Tibial nerve (tissue), 4 donors: ENCODE data around the gene EGFLAM. TPM values are rescaled to one million over a fixed set of nuclear protein-coding genes. Genes with fewer than 3 reads are reported as not detected.
"Not testable (repeated sequence)": the region's sequence is repeated elsewhere in the genome, so short reads cannot be mapped to it uniquely, and the experiment has no call there.

Experiments
- DNase-seq, 2 donors: peaks; one replicate each; pipeline ENCODE4 v3.0.0-alpha.2; 2019; ENCODE audit warnings: low spot score in 2 of 2
- H3K27ac ChIP-seq, 4 donors: fragments of 200-600 bp; sonication (generic) in 3 of 4; one replicate each; pipeline ENCODE4 v1.5.1; 2017 to 2019; ENCODE audit warnings: mild to moderate bottlenecking in 1 of 4
- H3K27me3 ChIP-seq, 2 donors: fragments of 200-600 bp; sonication (generic) in 1 of 2; one replicate each; pipeline versions ENCODE4 v1.5.1 to v1.6.0; 2017 to 2019
- H3K36me3 ChIP-seq, 3 donors: fragments of 200-600 bp; sonication (generic); one replicate each; pipeline ENCODE4 v1.5.1; 2018 to 2019
- H3K4me1 ChIP-seq, 4 donors: fragments of 200-600 bp; sonication (generic) in 3 of 4; one replicate each; pipeline ENCODE4 v1.5.1; 2017 to 2019
- H3K4me3 ChIP-seq, 4 donors: fragments of 200-600 bp; sonication (generic) in 3 of 4; one replicate each; pipeline ENCODE4 v1.5.1; 2017 to 2019; ENCODE audit warnings: mild to moderate bottlenecking in 1 of 4, moderate library complexity in 1 of 4
- H3K9me3 ChIP-seq, 4 donors: fragments of 200-600 bp; sonication (generic) in 3 of 4; one replicate each; pipeline ENCODE4 v1.5.1; 2017 to 2019
- EP300 ChIP-seq, 2 donors: sonication (generic); formaldehyde crosslinking; IDR thresholded peaks; one replicate each; pipeline ENCODE4 v1.6.1; 2017; ENCODE audit warnings: antibody characterized with exemption in 2 of 2, mild to moderate bottlenecking in 1 of 2
- POLR2A ChIP-seq, 2 donors: fragments of 450-650 bp; IDR thresholded peaks; one replicate each; pipeline ENCODE4 v1.6.1; 2017; ENCODE audit warnings: antibody characterized with exemption in 2 of 2, mild to moderate bottlenecking in 2 of 2, moderate library complexity in 2 of 2
- WGBS, 2 donors: methylation state at CpG; one replicate each; pipeline ENCODE4 v1.1.5; 2018; 5-methylcytosine and 5-hydroxymethylcytosine counted together
- total RNA-seq, 4 donors: library from RNA; depleted of rRNA; stranded (reverse); fragments of >200 nt; gene quantifications; one replicate each; pipeline ENCODE4 v1.1.0, GENCODE V29; 2016
- TF ChIP-seq, protein P1 (sequence below), 5 experiments: fragments of 200-600 bp in 3 of 5; fragments of 450-650 bp in 2 of 5; sonication (generic) in 3 of 5; IDR thresholded peaks; one replicate each; pipeline ENCODE4 v1.5.1; 2016 to 2019; ENCODE audit warnings: antibody characterized with exemption in 5 of 5, mild to moderate bottlenecking in 3 of 5, moderate library complexity in 2 of 5

EGFLAM gene
- total RNA-seq, 4 donors from 2014 or later = 18.4 to 64.5 (median 51.1) TPM

DNA sequence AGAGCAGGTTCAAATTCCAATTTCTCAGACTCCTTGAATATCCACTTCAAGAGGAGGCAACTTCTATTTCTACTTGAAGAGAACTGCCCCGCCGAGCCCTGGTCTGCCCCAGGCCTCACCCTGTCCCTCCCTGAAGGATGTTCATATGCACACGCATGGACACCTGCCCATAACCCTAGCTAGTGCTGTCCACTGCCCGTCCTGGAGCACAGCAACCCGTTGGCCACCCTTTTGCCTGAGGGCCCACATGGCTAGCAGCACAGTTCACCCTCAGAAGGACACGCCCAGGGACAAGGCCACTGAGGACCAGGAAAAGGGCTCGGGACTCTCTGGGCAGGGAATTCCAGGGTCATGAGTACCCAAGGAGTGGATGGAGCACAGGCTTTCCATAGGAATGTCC is 63.6 kb downstream of the EGFLAM start:
- TF ChIP-seq POLR2A (IDR thresholded peaks at IDR 0.05) (no peak), EP300 (IDR thresholded peaks at IDR 0.05) (no peak)
- TF ChIP-seq, protein P1, sequence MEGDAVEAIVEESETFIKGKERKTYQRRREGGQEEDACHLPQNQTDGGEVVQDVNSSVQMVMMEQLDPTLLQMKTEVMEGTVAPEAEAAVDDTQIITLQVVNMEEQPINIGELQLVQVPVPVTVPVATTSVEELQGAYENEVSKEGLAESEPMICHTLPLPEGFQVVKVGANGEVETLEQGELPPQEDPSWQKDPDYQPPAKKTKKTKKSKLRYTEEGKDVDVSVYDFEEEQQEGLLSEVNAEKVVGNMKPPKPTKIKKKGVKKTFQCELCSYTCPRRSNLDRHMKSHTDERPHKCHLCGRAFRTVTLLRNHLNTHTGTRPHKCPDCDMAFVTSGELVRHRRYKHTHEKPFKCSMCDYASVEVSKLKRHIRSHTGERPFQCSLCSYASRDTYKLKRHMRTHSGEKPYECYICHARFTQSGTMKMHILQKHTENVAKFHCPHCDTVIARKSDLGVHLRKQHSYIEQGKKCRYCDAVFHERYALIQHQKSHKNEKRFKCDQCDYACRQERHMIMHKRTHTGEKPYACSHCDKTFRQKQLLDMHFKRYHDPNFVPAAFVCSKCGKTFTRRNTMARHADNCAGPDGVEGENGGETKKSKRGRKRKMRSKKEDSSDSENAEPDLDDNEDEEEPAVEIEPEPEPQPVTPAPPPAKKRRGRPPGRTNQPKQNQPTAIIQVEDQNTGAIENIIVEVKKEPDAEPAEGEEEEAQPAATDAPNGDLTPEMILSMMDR (IDR thresholded peaks at IDR 0.05) = no peak
- H3K4me3 ChIP-seq = no peak overlapping the region
- no peaks in the 10 kb centered on the region for H3K36me3 ChIP-seq
- peaks cover 0 to 3% (median 0%) of the 10 kb centered on the region in 4 donors for H3K4me1 ChIP-seq
- no peak for DNase-seq
- H3K27me3 ChIP-seq = no peaks in the 10 kb centered on the region
- 90 to 94% methylated on average over 6 to 7 of the region's 7 CpGs for WGBS, 2 donors
- H3K27ac ChIP-seq = no peak overlapping the region
- H3K9me3 ChIP-seq = no peaks in the 10 kb centered on the region

DNA sequence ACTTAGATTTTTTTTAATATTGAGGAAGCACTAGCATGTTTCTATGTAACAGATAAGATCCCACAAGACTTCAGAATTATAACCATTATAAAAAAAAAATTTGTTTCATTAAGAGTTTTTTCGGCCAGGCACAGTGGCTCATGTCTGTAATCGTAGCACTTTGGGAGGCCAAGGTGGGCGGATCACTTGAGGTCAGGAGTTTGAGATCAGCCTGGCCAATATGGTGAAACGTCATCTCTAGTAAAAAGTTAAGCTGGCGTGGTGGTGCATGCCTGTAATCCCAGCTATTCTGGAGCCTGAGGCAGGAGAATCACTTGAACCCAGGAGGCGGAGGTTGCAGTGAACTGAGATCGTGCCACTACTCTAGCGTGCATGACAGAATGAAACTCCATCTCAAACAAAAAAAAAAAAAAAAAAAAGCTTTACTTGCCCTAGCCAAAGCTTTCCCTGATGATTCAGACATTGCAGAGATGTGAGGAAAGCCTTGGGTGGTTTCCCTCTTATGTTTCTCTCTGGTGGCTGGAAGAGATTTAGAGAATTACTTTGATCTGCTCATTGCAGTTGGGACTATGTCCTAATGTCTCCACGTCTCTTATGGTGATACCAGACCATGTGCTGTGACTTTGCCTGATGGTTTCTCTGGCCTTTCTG is 65.4 kb downstream of the EGFLAM start:
- TF ChIP-seq EP300 (IDR thresholded peaks at IDR 0.05) (no peak), POLR2A (IDR thresholded peaks at IDR 0.05) (no peak)
- TF ChIP-seq, protein P1 (IDR thresholded peaks at IDR 0.05) = no peak
- WGBS, 2 donors = 60 to 66% methylated on average over 9 of the region's 9 CpGs
- Histone ChIP-seq H3K27me3 (no peaks in the 10 kb centered on the region), H3K4me3 (no peak overlapping the region), H3K27ac (peak overlapping the region in 1 of 4 donors; percentile 34), H3K4me1 (no peaks in the 10 kb centered on the region), H3K9me3 (no peaks in the 10 kb centered on the region), H3K36me3 (no peaks in the 10 kb centered on the region)
- peak in 1 of 2 donors; percentile 10 for DNase-seq

DNA sequence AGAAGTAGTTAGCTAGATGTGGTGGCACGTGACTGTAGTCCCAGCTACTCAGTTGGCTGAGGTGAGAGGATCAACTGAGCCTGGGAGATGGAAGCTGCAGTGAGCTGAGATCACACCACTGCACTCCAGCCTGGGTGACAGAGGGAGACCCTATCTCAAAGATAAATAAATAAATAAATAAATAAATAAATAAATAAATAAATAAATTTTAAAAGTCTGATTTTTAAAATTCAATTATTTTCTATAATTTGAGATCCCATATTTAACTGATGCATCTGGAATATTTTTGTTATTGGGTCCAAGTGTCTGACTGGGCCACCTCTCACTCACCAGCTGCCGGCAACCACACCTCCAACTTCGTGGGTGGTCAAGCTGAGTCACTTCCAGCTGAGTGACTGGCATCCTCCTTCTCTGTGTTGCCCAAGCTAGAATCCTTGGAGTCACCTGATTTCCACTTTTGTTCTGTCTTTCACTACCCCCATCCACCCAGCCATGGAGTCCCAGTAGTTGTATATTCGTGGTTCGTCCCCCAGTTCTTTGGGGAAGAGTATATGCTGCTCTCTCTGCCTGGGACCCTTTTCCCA is 70.9 kb downstream of the EGFLAM start:
- 89 to 93% methylated on average over 5 of the region's 5 CpGs for WGBS, 2 donors
- no peak for DNase-seq
- H3K9me3 ChIP-seq = peaks cover 0 to 4% (median 0%) of the 10 kb centered on the region in 4 donors

DNA sequence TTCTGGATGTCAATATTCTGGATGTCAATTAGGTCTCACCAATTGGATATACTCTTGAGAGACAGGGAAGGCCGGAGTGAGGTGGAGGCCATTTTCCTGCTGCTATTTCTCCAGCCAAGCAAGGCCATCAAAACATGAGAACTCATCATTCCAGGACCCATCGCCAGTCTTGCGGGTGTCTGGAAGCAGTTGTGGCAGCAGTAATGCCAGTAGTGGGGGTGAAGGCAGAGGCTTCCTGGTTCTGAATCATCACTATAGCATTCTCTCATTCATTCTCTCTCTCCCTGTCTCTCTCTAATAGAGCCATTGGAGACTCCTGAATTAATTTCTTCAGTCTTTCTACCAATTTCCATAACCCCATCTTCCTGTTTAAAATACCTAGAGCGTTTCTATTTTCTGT is 71.8 kb downstream of the EGFLAM start:
- TF ChIP-seq POLR2A (IDR thresholded peaks at IDR 0.05) (no peak), EP300 (IDR thresholded peaks at IDR 0.05) (no peak)
- TF ChIP-seq, protein P1 (IDR thresholded peaks at IDR 0.05) = no peak
- Histone ChIP-seq H3K4me3 (no peak overlapping the region), H3K4me1 (no peaks in the 10 kb centered on the region), H3K36me3 (no peaks in the 10 kb centered on the region), H3K27ac (no peak overlapping the region), H3K27me3 (no peaks in the 10 kb centered on the region), H3K9me3 (peaks cover 0 to 4% (median 0%) of the 10 kb centered on the region in 4 donors)
- DNase-seq = no peak
- 87 to 96% methylated on average over 4 of the region's 4 CpGs for WGBS, 2 donors

More for the DNA sequence above, 70.9 kb downstream of the EGFLAM start:
- Histone ChIP-seq H3K4me1 (no peaks in the 10 kb centered on the region), H3K27ac (no peak overlapping the region), H3K27me3 (no peaks in the 10 kb centered on the region), H3K36me3 (no peaks in the 10 kb centered on the region), H3K4me3 (no peak overlapping the region)
- TF ChIP-seq, protein P1 (IDR thresholded peaks at IDR 0.05) = no peak
- no peak for TF ChIP-seq POLR2A (IDR thresholded peaks at IDR 0.05)
- no peak for TF ChIP-seq EP300 (IDR thresholded peaks at IDR 0.05)

DNA sequence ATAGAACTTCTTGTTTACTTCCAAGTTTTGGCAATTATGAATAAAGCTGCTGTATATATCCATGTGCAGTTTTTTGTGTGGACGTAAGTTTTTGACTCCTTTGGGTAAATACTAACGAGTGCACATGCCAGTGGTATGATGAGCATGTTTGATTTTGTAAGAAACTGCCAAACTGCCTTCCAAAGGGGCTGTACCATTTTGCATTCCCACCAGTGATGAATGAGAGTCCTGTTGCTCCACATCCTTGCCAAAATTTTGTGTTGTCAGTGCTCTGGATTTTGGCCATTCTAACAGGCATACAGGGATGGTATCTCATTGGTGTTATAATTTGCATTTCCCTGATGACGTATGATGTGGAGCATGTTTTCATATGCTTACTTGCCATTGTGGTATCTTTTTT is 73.5 kb downstream of the EGFLAM start:
- Histone ChIP-seq H3K27ac (no peak overlapping the region), H3K4me3 (no peak overlapping the region), H3K36me3 (no peaks in the 10 kb centered on the region), H3K9me3 (peaks cover 0 to 4% (median 0%) of the 10 kb centered on the region in 4 donors), H3K4me1 (no peaks in the 10 kb centered on the region), H3K27me3 (no peaks in the 10 kb centered on the region)
- no peak for DNase-seq
- TF ChIP-seq POLR2A (IDR thresholded peaks at IDR 0.05) (no peak), EP300 (IDR thresholded peaks at IDR 0.05) (no peak)
- TF ChIP-seq, protein P1 (IDR thresholded peaks at IDR 0.05) = no peak
- 46 to 53% methylated on average over 3 of the region's 3 CpGs for WGBS, 2 donors

DNA sequence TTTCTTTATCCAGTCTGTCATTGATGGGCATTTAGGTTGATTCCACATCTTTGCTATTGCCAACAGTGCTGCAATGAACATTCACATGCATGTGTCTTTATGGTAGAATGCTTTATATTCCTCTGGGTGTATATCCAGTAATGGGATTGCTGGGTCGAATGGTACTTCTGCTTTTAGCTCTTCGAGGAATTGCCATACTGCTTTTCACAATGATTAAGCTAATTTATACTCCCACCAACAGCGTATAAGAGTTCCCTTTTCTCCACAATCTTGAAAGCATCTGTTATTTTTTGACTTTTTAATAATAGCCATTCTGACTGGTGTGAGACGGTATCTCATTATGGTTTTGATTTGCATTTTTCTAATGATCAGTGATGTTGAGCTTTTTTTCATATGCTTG is 74.8 kb downstream of the EGFLAM start:
- DNase-seq, H3K4me3 ChIP-seq, H3K27me3 ChIP-seq, H3K4me1 ChIP-seq, H3K27ac ChIP-seq, H3K9me3 ChIP-seq, H3K36me3 ChIP-seq: not testable (repeated sequence)
- 79 to 82% methylated on average over 4 of the region's 4 CpGs for WGBS, 2 donors
